Central memory CD8-positive, alpha-beta T cell (primary cell): ENCODE measurements around the gene BTRC.
"Not testable (repeated sequence)": the region's sequence is repeated elsewhere in the genome, so short reads cannot be mapped to it uniquely, and the experiment has no call there.

Source experiments
- ATAC-seq: fragments of 150-1000 bp; cut with Tn5 transposase; replicated peaks from 2 replicates; pipeline ENCODE4 v1.10.0; 2022; ENCODE audit warnings: mild to moderate bottlenecking, moderate FRiP score, moderate number of reproducible peaks; ENCODE audit not compliant: poor library complexity, severe bottlenecking; ENCODE audit errors: extremely low read depth
- DNase-seq, 2 donors: peaks; one replicate each; pipeline ENCODE4 v3.0.0; 2021; ENCODE audit warnings: low spot score in 2 of 2
- H3K27ac Mint-ChIP-seq: one replicate; pipeline ENCODE4 v1.8.0; 2022; ENCODE audit warnings: low read depth, mild to moderate bottlenecking, moderate library complexity, mixed read lengths
- H3K27me3 Mint-ChIP-seq: one replicate; pipeline ENCODE4 v1.8.0; 2022; ENCODE audit warnings: mixed read lengths
- H3K36me3 Mint-ChIP-seq: one replicate; pipeline ENCODE4 v1.8.0; 2022; ENCODE audit warnings: mild to moderate bottlenecking, moderate library complexity, mixed read lengths; ENCODE audit not compliant: insufficient read depth
- H3K4me1 Mint-ChIP-seq: one replicate; pipeline ENCODE4 v1.8.0; 2022; ENCODE audit warnings: mixed read lengths
- H3K4me3 Mint-ChIP-seq: one replicate; pipeline ENCODE4 v1.8.0; 2022; ENCODE audit warnings: mild to moderate bottlenecking, moderate library complexity, mixed read lengths
- H3K9me3 Mint-ChIP-seq: one replicate; pipeline ENCODE4 v1.8.0; 2022; ENCODE audit warnings: mixed read lengths

BTRC gene

GRCh38 chr10:101355072-101355706, 1.2 kb downstream of the BTRC start:
- H3K4me3 Mint-ChIP-seq, result peak overlapping the region; percentile 98
- peaks cover 38% of the 10 kb centered on the region for H3K4me1 Mint-ChIP-seq
- DNase-seq (no peak), ATAC-seq (no peak)
- H3K27ac Mint-ChIP-seq, result peak overlapping the region; percentile 96
- peaks cover 9% of the 10 kb centered on the region for H3K36me3 Mint-ChIP-seq
- no peaks in the 10 kb centered on the region for H3K9me3 Mint-ChIP-seq
- H3K27me3 Mint-ChIP-seq, result peaks cover 8% of the 10 kb centered on the region

GRCh38 chr10:101356132-101356531, 2.2 kb downstream of the BTRC start:
- Mint-ChIP-seq H3K4me1 (peaks cover 38% of the 10 kb centered on the region), H3K27me3 (no peaks in the 10 kb centered on the region), H3K4me3 (no peak overlapping the region), H3K27ac (no peak overlapping the region), H3K36me3 (peaks cover 12% of the 10 kb centered on the region), H3K9me3 (no peaks in the 10 kb centered on the region)
- DNase-seq (no peak), ATAC-seq (no peak)

- no peak overlapping the region for H3K4me3 Mint-ChIP-seq
- peaks cover 38% of the 10 kb centered on the region for H3K4me1 Mint-ChIP-seq
- H3K27ac Mint-ChIP-seq, result no peak overlapping the region
- H3K27me3 Mint-ChIP-seq, result no peaks in the 10 kb centered on the region
- H3K9me3 Mint-ChIP-seq, result no peaks in the 10 kb centered on the region
- peaks cover 12% of the 10 kb centered on the region for H3K36me3 Mint-ChIP-seq
- no peak for DNase-seq
- ATAC-seq, result no peak
Observed at GRCh38 chr10:101357958-101358357, 4.0 kb downstream of the BTRC start.

- Mint-ChIP-seq H3K27ac (no peak overlapping the region), H3K4me1 (peaks cover 41% of the 10 kb centered on the region), H3K27me3 (no peaks in the 10 kb centered on the region), H3K9me3 (no peaks in the 10 kb centered on the region), H3K4me3 (no peak overlapping the region), H3K36me3 (peaks cover 9% of the 10 kb centered on the region)
- DNase-seq (no peak), ATAC-seq (no peak)
Observed at GRCh38 chr10:101358706-101359300, 4.8 kb downstream of the BTRC start.

GRCh38 chr10:101360090-101360489, 6.1 kb downstream of the BTRC start:
- not testable (repeated sequence) for H3K9me3 Mint-ChIP-seq, H3K27ac Mint-ChIP-seq, H3K36me3 Mint-ChIP-seq, ATAC-seq, H3K27me3 Mint-ChIP-seq, DNase-seq, H3K4me3 Mint-ChIP-seq
- peaks cover 34% of the 10 kb centered on the region for H3K4me1 Mint-ChIP-seq

- H3K9me3 Mint-ChIP-seq, ATAC-seq, H3K27me3 Mint-ChIP-seq, H3K27ac Mint-ChIP-seq, DNase-seq, H3K4me3 Mint-ChIP-seq: not testable (repeated sequence)
- peaks cover 12% of the 10 kb centered on the region for H3K36me3 Mint-ChIP-seq
- H3K4me1 Mint-ChIP-seq, result peaks cover 32% of the 10 kb centered on the region
Observed at GRCh38 chr10:101360841-101361240, 6.9 kb downstream of the BTRC start.

- no peaks in the 10 kb centered on the region for H3K9me3 Mint-ChIP-seq
- no peak overlapping the region for H3K27ac Mint-ChIP-seq
- H3K27me3 Mint-ChIP-seq, result no peaks in the 10 kb centered on the region
- no peak overlapping the region for H3K4me3 Mint-ChIP-seq
- ATAC-seq (no peak), DNase-seq (no peak)
- peaks cover 30% of the 10 kb centered on the region for H3K4me1 Mint-ChIP-seq
- peaks cover 16% of the 10 kb centered on the region for H3K36me3 Mint-ChIP-seq
Observed at GRCh38 chr10:101363850-101364400, 10.0 kb downstream of the BTRC start.

- no peak overlapping the region for H3K27ac Mint-ChIP-seq
- ATAC-seq, result no peak
- H3K27me3 Mint-ChIP-seq, result no peaks in the 10 kb centered on the region
- no peaks in the 10 kb centered on the region for H3K9me3 Mint-ChIP-seq
- peaks cover 20% of the 10 kb centered on the region for H3K36me3 Mint-ChIP-seq
- DNase-seq, result no peak
- peaks cover 37% of the 10 kb centered on the region for H3K4me1 Mint-ChIP-seq
- H3K4me3 Mint-ChIP-seq, result no peak overlapping the region
Observed at GRCh38 chr10:101364721-101365120, 10.8 kb downstream of the BTRC start.

- Mint-ChIP-seq H3K4me3 (no peak overlapping the region), H3K36me3 (peaks cover 19% of the 10 kb centered on the region), H3K27ac (no peak overlapping the region), H3K9me3 (no peaks in the 10 kb centered on the region), H3K27me3 (no peaks in the 10 kb centered on the region), H3K4me1 (peaks cover 52% of the 10 kb centered on the region)
- no peak for DNase-seq
- ATAC-seq, result no peak
Observed at GRCh38 chr10:101367569-101368453, 13.8 kb downstream of the BTRC start.

GRCh38 chr10:101373063-101373462, 19.1 kb downstream of the BTRC start:
- no peak overlapping the region for H3K27ac Mint-ChIP-seq
- peaks cover 34% of the 10 kb centered on the region for H3K4me1 Mint-ChIP-seq
- ATAC-seq (no peak), DNase-seq (no peak)
- no peaks in the 10 kb centered on the region for H3K9me3 Mint-ChIP-seq
- no peak overlapping the region for H3K4me3 Mint-ChIP-seq
- H3K36me3 Mint-ChIP-seq, result peaks cover 13% of the 10 kb centered on the region
- H3K27me3 Mint-ChIP-seq, result no peaks in the 10 kb centered on the region

- peaks cover 31% of the 10 kb centered on the region for H3K4me1 Mint-ChIP-seq
- H3K36me3 Mint-ChIP-seq, H3K4me3 Mint-ChIP-seq, H3K27me3 Mint-ChIP-seq, DNase-seq, H3K27ac Mint-ChIP-seq, H3K9me3 Mint-ChIP-seq, ATAC-seq: not testable (repeated sequence)
Observed at GRCh38 chr10:101373993-101374392, 20.0 kb downstream of the BTRC start.

- DNase-seq (no peak), ATAC-seq (no peak)
- Mint-ChIP-seq H3K4me1 (peaks cover 20% of the 10 kb centered on the region), H3K27me3 (no peaks in the 10 kb centered on the region), H3K27ac (no peak overlapping the region), H3K9me3 (no peaks in the 10 kb centered on the region), H3K4me3 (no peak overlapping the region), H3K36me3 (peaks cover 2% of the 10 kb centered on the region)
Observed at GRCh38 chr10:101375076-101375475, 21.1 kb downstream of the BTRC start.
